Cardiac fibroblast (primary cell): ENCODE measurements around the gene NDUFS1.

ENCODE experiments used
- DNase-seq, 2 donors: peaks; one replicate each; pipeline versions ENCODE4 v3.0.0 to v3.0.0-alpha.2; 2010; ENCODE audit warnings: low read depth in 2 of 2
- H3K4me3 ChIP-seq, 2 donors: replicated peaks in 1 of 2; 1 replicate in 1 of 2; 2 replicates in 1 of 2; pipeline ENCODE4 v1.5.1; 2011; ENCODE audit warnings: low read depth in 2 of 2, low read length in 2 of 2, mild to moderate bottlenecking in 2 of 2, moderate library complexity in 1 of 2
- TF ChIP-seq, protein P1 (sequence below): IDR thresholded peaks from one replicate; pipeline ENCODE4 v1.5.1; 2011; ENCODE audit warnings: low read depth, mild to moderate bottlenecking, low read length, inconsistent platforms

Gene NDUFS1

DNA sequence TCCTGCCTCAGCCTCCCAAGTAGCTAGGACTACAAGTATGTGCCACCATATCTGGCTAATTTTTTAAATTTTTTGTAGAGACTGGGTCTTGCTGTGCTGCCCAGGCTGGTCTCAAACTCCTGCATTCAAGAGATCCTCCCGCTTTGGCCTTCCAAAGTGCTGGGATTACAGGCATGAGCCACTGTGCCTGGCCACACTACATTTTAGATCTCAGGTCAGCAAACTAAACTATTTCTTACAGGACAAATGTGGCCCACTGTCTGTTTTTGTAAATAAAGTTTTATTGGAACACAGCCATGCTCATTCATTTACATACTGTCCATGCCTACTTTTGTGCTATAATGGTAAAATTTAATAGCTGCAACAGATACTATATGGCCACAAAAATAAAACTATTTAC is 91.0 kb downstream of the NDUFS1 start:
- no peak overlapping the region for H3K4me3 ChIP-seq
- no peak for DNase-seq
- TF ChIP-seq, protein P1, sequence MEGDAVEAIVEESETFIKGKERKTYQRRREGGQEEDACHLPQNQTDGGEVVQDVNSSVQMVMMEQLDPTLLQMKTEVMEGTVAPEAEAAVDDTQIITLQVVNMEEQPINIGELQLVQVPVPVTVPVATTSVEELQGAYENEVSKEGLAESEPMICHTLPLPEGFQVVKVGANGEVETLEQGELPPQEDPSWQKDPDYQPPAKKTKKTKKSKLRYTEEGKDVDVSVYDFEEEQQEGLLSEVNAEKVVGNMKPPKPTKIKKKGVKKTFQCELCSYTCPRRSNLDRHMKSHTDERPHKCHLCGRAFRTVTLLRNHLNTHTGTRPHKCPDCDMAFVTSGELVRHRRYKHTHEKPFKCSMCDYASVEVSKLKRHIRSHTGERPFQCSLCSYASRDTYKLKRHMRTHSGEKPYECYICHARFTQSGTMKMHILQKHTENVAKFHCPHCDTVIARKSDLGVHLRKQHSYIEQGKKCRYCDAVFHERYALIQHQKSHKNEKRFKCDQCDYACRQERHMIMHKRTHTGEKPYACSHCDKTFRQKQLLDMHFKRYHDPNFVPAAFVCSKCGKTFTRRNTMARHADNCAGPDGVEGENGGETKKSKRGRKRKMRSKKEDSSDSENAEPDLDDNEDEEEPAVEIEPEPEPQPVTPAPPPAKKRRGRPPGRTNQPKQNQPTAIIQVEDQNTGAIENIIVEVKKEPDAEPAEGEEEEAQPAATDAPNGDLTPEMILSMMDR: no peak
